ENCODE data around the gene C16orf89.

Gene C16orf89

GRCh38 chr16:5028950-5029475 is 36.7 kb downstream of the C16orf89 start:
- DNase-seq (ENCODE audit: low read depth): no peak

GRCh38 chr16:5027575-5028235 is 38.1 kb downstream of the C16orf89 start:
- no peak for DNase-seq (ENCODE audit: low read depth)

GRCh38 chr16:5027086-5027485 is 38.7 kb downstream of the C16orf89 start:
- no peak for DNase-seq (ENCODE audit: low read depth)

DNA sequence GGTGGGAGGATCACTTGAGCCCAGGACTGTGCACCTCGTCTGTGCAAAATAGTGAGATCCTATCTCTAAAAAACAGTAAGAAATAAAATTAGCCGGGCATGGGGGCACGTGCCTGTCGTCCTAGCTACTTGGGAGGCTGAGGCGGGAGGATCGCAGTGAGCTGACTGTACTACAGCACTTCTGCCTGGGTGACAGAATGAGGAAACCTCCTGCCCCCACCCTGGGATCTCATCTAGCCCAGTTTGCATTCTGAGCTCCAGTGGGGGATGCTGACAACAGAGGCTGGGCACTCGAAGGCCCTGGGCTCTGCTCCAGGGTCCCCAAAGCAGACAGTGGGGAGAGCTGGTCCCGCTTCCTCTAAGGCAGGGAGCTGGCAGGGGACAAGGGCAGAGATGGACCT is 39.1 kb downstream of the C16orf89 start:
- no peak for DNase-seq (ENCODE audit: low read depth)

- no peak for DNase-seq (ENCODE audit: low read depth)
Measured at GRCh38 chr16:5025171-5025632, 40.6 kb downstream of the C16orf89 start.

GRCh38 chr16:5024632-5025031 is 41.1 kb downstream of the C16orf89 start:
- no peak for DNase-seq (ENCODE audit: low read depth)

DNA sequence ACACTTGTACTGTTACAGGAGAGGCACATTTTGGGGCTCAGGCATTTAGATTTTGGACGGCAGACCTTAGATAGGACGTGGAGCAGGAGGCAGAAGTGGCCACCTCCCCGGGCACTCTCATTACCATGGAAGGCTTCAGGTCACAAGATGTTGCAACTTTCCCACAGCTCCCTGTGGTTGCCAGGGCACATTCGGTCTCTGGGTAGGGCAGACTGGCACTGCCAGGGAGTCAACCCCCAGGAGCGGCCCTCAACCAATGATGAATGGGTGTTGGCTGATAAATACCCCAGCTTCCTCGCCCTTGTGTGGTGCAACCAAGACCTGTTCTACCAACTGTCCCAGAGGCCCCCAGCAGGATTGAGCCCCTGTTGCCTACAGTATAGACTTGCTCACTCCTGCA is 43.2 kb downstream of the C16orf89 start:
- no peak for DNase-seq (ENCODE audit: low read depth)

- DNase-seq (ENCODE audit: low read depth): no peak
Measured at GRCh38 chr16:5020551-5020950, 45.2 kb downstream of the C16orf89 start.

DNA sequence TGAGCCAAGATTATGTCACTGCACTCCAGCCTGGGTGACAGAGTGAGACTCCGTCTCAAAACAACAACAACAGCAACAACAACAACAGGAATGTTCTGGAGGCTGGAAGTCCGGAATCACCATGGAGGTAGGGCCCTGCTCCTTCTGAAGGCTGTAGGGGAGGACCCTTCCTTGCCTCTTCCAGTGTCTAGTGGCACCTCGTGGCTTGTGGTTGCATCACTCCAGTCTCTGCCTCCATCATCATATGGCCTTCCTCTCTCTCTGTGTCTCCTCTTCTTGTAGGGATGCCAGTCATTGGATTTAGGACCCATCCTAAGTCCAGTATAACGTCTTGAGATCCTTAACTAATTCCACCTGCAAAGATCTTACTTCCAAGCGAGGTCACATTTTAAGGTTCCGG is 46.0 kb downstream of the C16orf89 start:
- no peak for DNase-seq (ENCODE audit: low read depth)

DNA sequence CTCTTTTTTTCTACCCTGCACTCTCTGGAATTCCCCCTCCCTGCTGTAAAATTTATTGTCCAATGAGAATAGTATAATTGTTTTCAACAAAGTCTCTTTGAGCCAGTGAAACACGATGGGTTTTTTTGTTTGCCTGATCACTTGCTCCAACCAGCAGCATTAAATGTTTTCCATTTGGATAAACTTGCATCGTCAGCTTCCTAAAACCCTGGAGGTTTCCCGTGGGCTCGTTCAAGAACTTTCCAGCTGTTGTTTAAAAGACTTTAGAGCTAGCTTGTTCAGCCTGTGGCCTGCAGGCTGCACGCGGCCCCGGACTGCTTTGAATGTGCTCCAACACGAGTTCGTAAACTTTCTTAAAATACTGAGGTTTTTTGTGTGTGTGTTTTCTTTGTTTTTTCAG is 47.0 kb downstream of the C16orf89 start:
- no peak for DNase-seq (ENCODE audit: low read depth)

DNA sequence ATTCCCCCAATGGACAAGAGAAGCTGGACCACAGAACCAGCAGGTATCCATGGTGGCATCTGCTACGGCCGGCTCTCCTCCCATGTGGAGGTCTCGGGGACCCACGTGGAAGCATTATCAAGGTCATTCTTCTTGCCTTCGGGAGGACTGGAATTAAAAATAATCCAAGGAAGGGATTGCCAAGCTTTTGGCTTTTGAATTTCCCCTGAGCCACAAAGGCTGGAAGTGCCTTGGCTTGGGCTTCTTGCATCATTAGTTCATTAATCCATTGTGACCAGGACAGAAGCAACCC is 48.1 kb downstream of the C16orf89 start:
- no peak for DNase-seq (ENCODE audit: low read depth)

- no peak for DNase-seq (ENCODE audit: low read depth)
Measured at GRCh38 chr16:5016967-5017677, 48.6 kb downstream of the C16orf89 start.

DNA sequence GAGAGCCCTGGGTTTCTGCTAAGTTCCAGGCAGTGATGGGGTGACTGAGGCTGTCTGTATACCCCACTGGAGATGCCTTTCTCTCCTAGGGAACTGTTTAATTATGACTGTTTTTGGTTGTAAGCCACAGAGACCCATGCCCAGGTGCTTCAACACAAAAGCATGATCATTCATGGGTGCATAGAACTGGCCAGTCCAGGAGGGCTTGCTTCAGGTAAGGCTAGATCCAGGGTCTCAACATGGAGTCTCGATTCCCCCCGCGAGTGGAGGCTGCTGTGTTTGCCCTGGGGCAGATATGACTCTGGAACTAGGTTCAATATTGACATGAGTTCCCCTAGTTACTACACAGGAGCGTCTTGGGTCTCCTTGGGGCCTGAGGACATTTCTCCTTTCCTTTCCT is 49.9 kb downstream of the C16orf89 start:
- no peak for DNase-seq (ENCODE audit: low read depth)

- DNase-seq (ENCODE audit: low read depth): no peak
Measured at GRCh38 chr16:5015351-5015750, 50.4 kb downstream of the C16orf89 start.

DNA sequence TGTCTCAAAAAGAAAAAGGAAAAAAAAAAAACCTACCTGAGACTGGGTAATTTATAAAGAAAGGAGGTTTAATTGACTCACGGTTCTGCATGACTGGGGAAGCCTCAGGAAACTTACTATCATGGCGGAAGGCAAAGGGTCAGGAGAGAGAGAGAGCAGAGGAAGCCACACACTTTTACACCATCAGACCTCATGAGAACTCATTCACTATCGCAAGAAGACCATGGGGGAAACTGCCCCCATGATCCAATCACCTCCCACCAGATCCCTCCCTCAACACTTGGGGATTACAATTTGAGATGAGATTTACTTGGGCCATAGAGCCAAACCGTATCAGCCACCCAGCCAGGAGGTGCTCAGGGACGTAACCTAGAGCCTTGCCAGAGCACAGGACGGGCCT is 52.9 kb downstream of the C16orf89 start:
- DNase-seq (ENCODE audit: low read depth): no peak

DNA sequence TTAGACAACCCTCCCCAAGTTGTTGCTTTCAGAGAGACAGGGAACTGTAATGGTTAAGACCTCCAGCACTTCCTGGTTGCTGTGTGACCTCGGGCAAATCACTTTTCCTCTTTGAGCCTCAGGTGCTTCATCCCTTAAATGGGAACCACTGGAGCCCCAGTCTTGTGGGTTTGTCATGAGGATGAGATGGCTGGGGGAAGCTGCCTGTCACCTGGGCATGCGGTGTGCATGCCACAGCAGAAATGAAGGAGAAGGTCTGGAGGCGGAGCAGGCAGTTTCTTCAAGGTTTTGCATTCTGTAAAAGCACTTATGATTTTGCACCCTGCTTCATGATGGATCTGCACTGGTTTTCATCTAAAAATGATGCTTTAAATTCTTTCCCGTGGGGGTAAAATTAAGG is 54.1 kb downstream of the C16orf89 start:
- no peak for DNase-seq (ENCODE audit: low read depth)

GRCh38 chr16:5010576-5011329 is 55.0 kb downstream of the C16orf89 start:
- DNase-seq (ENCODE audit: low read depth): no peak

DNA sequence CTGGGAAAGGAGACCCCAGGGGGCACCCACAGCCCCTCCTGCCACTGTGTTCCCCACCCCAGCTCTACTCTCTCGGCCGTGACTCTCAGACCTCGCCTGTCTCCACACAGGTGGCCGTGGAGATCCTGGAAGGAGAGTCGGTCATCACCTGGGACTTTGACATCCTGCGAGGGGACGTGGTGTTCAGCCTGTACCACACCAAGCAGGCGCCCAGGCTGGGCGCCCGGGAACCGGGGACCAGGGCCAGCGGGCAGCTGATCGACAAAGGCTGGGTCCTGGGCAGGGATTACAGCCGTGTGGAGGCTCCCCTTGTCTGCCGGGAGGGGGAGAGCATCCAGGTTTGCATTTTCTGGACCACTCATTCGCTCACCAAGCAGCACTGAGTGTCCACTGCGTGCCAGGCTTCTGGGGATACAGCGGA is 57.4 kb downstream of the C16orf89 start:
- no peak for DNase-seq (ENCODE audit: low read depth)

DNA sequence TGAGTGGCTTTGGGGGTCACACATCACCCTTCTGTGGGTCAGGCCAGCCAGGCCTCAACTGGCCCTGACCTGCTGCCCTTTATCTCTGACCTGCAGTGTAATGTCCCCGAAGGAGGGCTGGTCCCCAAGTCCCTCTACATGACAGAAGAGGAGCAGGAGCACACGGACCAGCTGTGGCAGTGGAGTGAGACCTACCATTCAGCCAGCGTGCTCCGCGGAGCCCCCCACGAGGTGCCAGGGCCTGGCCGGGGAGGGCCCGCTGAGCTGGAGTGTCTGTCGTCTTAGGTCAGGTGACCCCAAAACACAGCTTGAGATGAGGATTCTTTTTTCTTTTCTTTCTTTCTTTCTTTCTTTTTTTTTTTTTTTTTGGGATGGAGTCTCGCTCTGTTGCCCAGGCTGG is 58.5 kb downstream of the C16orf89 start:
- DNase-seq (ENCODE audit: low read depth): no peak

GRCh38 chr16:5006348-5007193 is 59.2 kb downstream of the C16orf89 start:
- no peak for DNase-seq (ENCODE audit: low read depth)

DNA sequence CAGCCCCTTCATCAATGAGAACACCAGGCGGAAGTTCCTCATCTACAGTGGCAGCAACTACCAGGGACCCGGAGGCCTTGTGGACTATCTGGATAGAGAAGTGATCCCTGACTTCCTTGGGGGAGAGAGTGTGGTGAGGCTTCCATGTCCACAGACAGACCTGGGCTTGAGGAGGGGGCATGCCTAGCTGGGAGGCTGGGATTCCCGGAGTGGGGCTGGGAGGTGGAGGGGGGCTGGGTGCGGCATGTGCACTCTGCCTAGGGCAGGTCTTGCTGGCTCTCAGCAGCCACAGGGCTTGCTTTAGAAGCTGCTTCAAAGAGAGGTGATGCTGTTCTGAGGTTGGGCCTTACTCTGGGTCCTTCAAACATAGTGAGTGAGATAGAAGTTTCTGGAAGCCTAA is 59.8 kb downstream of the C16orf89 start:
- no peak for DNase-seq (ENCODE audit: low read depth)

DNA sequence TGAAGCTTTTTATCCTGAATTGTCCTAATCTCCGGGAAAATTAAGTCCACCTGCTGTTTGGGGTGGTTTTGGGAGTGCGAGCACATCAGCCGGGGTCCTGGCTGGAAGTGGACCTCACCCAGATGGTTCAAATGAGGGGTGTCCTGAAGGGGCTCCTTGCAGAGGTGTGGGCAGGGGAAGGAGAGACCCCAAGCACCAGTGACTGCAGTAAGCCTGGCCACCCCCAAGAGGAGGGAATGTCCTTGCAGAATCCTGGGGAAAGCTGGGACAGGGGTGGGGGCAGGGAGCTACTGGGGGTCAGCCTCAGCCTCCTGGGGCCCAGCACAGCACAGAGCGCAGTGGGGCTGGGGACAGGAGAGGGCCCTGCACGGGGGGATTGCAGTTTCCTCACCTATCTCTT is 61.4 kb downstream of the C16orf89 start:
- no peak for DNase-seq (ENCODE audit: low read depth)
